ENCODE data around the gene L2HGDH. TPM values are rescaled to one million over a fixed set of nuclear protein-coding genes. Genes with fewer than 3 reads are reported as not detected.

L2HGDH gene
- total and polyA plus RNA-seq, 9 of the 15 experiments (the other 6 are each of a cell fraction or from before 2014, with no cell fraction given), result 1.7 to 16.1 (median 10.5) TPM

DNA sequence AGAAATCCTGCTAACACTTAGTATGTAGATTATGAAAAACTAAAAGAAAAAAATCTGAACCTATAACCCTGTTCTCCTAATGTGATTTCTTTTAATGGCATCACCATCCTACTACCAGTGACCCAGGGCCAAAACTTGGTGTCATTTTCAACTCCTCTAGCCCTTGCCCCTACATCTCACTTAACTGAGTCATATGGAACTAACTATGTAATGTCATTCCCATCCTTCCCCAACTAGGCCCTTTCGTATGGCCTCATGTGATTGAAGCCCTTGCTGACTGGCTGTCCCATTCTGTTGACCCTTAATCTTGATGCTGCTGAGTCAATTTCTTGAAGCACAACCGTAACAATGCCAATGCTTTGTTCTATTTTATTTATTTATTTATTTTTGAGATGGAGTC, 7.7 kb upstream of the L2HGDH start:
- Histone ChIP-seq H2AFZ (ENCODE audit: low read depth, low read length) (no peak overlapping the region), H3K36me3 (ENCODE audit: control insufficient read depth, insufficient read depth, low read length) (peaks cover 16% of the 10 kb centered on the region; the same call in 1 of the 3 replicates), H4K20me1 (replicated peaks; ENCODE audit: control insufficient read depth, insufficient read depth, low read length) (no peaks in the 10 kb centered on the region), H3K4me3 (no peak overlapping the region), H3K27ac (ENCODE audit: extremely low read depth, low read depth, low read length) (no peak overlapping the region), H3K9me3 (replicated peaks; ENCODE audit: control insufficient read depth, insufficient read depth, low read depth, low read length) (no peaks in the 10 kb centered on the region), H3K9me1 (ENCODE audit: control insufficient read depth, insufficient read depth, low read length) (no peaks in the 10 kb centered on the region), H3K9ac (ENCODE audit: insufficient read depth in 1 of 2, low read depth in 2 of 2, low read length in 2 of 2) (no peak overlapping the region), H3K4me2 (ENCODE audit: insufficient read depth, low read length) (no peak overlapping the region), H3K79me2 (ENCODE audit: control insufficient read depth, insufficient read depth, low read length) (peaks cover 21% of the 10 kb centered on the region), H3K4me1 (replicated peaks in 1 of 2; ENCODE audit: control insufficient read depth in 2 of 2, insufficient read depth in 2 of 2, low read length in 2 of 2) (peaks cover 0 to 9% of the 10 kb centered on the region in 2 experiments; a peak in 3 of 5 replicates), H3K27me3 (ENCODE audit: control insufficient read depth in 2 of 2, insufficient read depth in 2 of 2, low read length in 2 of 2) (no peaks in the 10 kb centered on the region)
- no peak for ATAC-seq
- DNase-seq (ENCODE audit: extremely low read depth in 1 of 4, low spot score in 3 of 4), result no peak
- BruUV-seq (replicated peaks), result no TSS peak
- intact Hi-C loops (cut with micrococcal nuclease), result loop anchor here (2.0 to 5.0 kb wide), 2 partner anchors 77 to 458 kb away; partner anchors contain the start of gene CDKL1
- TF ChIP-seq SP1 (CRISPR knock-in tag; IDR thresholded peaks at IDR 0.05) (no peak), TAF9B (IDR thresholded peaks at IDR 0.05; ENCODE audit: partially characterized antibody) (no peak), RUNX1 (IDR thresholded peaks at IDR 0.05; ENCODE audit: low read depth) (no peak), COPS2 (conservative IDR thresholded peaks at IDR 0.05) (no peak), TAL1 (IDR thresholded peaks at IDR 0.05) (no peak), ZNF232 (CRISPR knock-in tag; IDR thresholded peaks at IDR 0.05) (no peak), STAT5A (IDR thresholded peaks at IDR 0.05; ENCODE audit: borderline replicate concordance, low read length) (no peak), DNMT1 (IDR thresholded peaks at IDR 0.05) (no peak), ZBTB43 (CRISPR knock-in tag; IDR thresholded peaks at IDR 0.05) (no peak), DPF2 (IDR thresholded peaks at IDR 0.05) (no peak), ATF2 (CRISPR knock-in tag; IDR thresholded peaks at IDR 0.05) (no peak), ZNF347 (CRISPR knock-in tag; IDR thresholded peaks at IDR 0.05; ENCODE audit: low read depth) (no peak), SMAD4 (CRISPR knock-in tag; conservative IDR thresholded peaks at IDR 0.05) (no peak)
- TF ChIP-seq, protein P1, sequence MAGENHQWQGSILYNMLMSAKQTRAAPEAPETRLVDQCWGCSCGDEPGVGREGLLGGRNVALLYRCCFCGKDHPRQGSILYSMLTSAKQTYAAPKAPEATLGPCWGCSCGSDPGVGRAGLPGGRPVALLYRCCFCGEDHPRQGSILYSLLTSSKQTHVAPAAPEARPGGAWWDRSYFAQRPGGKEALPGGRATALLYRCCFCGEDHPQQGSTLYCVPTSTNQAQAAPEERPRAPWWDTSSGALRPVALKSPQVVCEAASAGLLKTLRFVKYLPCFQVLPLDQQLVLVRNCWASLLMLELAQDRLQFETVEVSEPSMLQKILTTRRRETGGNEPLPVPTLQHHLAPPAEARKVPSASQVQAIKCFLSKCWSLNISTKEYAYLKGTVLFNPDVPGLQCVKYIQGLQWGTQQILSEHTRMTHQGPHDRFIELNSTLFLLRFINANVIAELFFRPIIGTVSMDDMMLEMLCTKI (IDR thresholded peaks at IDR 0.05; ENCODE audit: partially characterized antibody), result no peak
- FAIRE-seq, result no peak
- CTCF ChIA-PET (ENCODE audit: low intra/inter-chr PET ratio), result no interaction called here
- POLR2A ChIA-PET, result interaction anchor here (1.4 to 1.6 kb wide), 2 partner anchors 9 to 213 kb away, joined by 3 to 4 read pairs; partner anchors contain the start of gene MAP4K5
- in situ Hi-C loops (cut with MboI), result loop anchor here (10.0 kb wide), 1 partner anchor 205 kb away; no protein-coding TSS in a partner anchor
- whole genome bisulfite sequencing (ENCODE audit: insufficient coverage, low coverage, missing lambda C conversion rate), result 96% methylated on average over 2 of the region's 2 CpGs
